ENCODE data around the gene RAPGEF1.
A peak's percentile ranks its signal among the peaks of the same experiment; 100 is the strongest.
"Not testable (repeated sequence)": the region's sequence is repeated elsewhere in the genome, so short reads cannot be mapped to it uniquely, and the experiment has no call there.

Gene RAPGEF1

DNA sequence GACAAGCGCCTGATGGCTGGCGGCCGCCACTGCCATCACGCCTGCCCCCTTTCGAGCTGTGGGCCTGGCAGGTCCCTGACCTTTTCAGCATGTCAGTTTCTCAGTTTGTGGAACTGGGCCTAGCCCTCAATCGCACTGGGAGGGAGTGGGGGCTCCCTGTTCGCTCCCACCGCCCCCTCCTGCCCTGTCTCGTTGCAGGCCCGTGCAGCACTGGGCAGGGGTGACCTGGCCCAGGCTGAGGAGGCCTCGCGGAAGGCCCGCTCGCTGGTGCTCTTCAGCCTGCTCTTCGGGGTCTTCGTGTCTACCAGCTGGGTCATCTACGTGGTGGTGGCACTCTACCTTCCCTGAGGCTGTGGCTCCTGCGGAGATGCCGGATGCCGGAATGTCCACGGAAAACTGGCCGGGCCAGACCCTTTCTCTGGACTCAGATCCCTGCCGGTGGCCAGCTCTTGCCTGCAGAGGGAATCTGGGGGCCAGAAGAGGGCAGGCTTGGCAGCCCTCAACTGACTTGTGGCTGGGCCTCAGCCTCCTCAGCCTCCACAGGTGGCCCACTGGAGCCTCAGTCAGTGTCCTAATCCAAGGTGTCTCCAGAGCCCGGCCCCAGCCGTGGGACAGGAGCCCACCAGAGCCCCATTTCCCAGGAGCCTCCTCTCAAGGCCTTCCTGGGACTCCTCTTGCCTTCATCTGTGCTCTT, 181.9 kb downstream of the RAPGEF1 start:
- no peak for DNase-seq

- DNase-seq: no peak
Measured at GRCh38 chr9:131555841-131556673, 183.8 kb downstream of the RAPGEF1 start.

- no peak for DNase-seq
Measured at GRCh38 chr9:131554843-131555351, 185.0 kb downstream of the RAPGEF1 start.

DNA sequence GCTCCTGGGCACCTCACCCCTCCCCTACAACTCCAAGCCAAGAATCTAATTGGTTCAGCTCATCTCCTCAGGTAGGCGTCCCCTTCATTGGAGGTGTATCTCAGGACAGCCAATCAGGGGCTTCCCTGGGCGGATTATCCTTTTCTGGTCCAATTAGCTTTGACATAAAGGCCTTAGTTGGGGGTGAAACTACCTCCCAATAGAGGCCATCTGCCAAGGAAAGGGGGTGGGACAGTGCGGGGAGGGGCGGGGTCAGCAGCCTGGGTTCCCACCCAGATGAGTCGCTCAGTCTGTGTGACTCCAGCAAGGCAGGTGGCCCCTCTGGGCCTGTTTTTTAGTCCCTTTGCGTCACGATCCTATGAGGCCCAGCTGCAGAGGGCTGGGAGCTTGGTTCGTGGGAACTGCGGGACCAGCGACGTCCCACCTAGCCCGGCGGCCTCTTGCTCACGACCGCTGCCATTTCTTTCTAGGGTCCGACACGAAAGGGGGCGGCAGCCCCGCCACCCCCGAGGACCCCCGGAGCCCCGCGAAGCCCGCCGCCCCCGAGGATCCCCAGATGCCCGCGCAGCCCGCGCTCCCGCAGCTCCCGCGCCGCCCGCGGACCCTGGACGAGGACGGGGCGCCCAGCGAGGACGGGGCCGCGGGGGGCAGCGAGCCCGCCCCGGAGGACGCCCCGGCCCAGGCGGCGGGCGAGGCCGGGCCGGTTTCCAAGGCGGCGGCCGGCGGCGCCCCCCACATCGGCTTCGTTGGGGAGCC, 185.6 kb downstream of the RAPGEF1 start:
- DNase-seq: no peak

DNA sequence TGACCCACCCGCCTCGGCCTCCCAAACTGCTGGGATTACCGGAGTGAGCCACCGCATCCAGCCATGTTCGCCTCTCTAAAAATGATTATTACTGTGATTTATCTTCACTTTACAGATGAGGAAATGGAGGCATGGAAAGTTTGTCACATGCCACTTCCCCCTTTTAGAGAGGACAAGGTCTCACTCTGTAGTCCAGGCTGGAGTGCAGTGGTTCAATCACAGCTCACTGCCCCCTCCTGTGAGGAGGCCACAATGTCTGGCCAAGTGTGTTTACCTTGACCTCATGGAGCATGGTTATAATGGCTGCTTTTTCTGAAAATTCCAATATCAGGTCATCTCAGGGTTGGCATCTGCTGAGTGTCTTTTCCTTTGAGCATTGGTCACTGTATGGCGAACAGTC, 187.8 kb downstream of the RAPGEF1 start:
- no peak for DNase-seq

DNA sequence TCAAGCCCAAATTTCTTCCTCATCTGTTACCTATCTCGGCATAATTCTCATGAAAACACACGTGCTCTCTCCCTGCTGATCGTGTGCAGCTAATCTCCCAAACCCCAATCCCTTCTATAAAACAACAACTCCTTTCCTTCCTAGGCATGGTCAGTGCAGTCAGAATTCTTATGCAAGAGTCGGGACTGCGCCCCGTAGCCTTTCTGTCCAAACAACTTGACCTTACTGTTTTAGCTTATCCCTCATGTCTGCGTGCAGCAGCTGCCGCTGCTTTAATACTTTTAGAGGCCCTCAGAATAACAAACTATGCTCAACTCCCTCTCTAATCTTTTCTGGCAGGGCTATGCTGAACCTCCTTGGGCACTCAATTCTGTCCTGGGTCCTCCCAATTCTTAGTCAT, 189.4 kb downstream of the RAPGEF1 start:
- DNase-seq: not testable (repeated sequence)

DNA sequence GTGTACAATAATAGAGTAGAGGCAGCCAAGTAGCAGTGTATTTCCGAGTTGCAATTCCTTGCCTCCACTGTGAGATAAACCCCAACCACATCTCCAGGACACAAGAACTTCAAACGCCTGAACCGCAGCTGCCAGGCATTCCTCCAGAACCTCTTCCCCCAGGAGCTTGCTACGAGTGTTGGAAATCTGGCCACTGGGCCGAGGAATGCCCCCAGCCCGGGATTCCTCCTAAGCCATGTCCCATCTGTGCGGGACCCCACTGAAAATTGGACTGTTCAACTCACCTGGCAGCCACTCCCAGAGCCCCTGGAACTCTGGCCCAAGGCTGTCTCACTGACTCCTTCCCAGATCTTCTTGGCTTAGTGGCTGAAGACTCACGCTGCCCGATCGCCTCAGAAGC, 190.7 kb downstream of the RAPGEF1 start:
- DNase-seq: not testable (repeated sequence)

- no peak for DNase-seq
Measured at GRCh38 chr9:131546336-131547084, 193.4 kb downstream of the RAPGEF1 start.

GRCh38 chr9:131545786-131546335, 194.0 kb downstream of the RAPGEF1 start:
- no peak for DNase-seq

- DNase-seq: no peak
Measured at GRCh38 chr9:131545003-131545785, 194.7 kb downstream of the RAPGEF1 start, which contains the start of gene PRRT1B. Gene PRRT1B (plus strand): TSS chr9:131545523. CDS start chr9:131545616, 93 bp downstream.

- DNase-seq: no peak
Measured at GRCh38 chr9:131543141-131543540, 196.7 kb downstream of the RAPGEF1 start.

GRCh38 chr9:131539223-131539923, 200.5 kb downstream of the RAPGEF1 start:
- no peak for DNase-seq

DNA sequence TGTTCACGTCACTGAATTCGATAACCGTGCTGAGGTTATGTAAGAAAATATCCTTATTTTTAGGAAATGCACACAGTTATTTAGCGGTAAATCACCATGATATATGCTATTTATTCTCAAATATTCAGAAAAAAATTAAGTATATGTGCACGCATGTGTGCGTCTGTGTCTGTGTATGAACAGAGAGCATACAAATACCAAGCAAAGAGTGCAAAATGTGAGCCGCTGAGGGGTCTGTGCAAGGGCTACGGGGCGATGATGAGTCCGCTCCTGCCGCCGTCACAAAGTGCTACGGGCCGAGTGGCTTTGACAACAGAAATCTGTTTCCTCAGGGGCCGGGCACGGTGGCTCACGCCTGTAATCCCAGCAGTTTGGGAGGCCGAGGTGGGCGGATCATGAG, 201.9 kb downstream of the RAPGEF1 start:
- DNase-seq: no peak

DNA sequence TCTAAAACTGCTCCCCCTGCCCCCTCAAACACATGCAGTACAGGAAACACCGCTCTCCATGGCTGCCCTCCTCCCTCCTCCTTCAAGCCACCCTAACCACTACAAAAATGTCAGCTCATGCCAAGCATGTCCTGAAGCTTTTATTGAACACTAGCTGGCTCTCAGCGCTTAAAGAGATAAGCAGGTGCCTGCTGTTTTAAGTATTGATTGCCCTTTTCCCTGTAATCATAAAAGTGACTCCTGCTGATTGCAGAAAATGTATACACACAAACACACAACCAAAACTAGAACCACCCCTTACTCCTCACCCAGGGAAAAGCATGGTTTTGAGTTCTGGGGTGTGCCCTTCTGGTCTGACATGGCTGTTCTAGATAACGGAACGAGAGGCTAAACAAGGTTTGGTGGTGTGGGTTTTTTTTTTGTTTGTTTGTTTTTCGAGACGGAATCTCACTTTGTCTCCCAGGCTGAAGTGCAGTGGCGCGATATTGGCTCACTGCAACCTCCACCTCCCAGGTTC, 205.1 kb downstream of the RAPGEF1 start:
- no peak for DNase-seq

DNA sequence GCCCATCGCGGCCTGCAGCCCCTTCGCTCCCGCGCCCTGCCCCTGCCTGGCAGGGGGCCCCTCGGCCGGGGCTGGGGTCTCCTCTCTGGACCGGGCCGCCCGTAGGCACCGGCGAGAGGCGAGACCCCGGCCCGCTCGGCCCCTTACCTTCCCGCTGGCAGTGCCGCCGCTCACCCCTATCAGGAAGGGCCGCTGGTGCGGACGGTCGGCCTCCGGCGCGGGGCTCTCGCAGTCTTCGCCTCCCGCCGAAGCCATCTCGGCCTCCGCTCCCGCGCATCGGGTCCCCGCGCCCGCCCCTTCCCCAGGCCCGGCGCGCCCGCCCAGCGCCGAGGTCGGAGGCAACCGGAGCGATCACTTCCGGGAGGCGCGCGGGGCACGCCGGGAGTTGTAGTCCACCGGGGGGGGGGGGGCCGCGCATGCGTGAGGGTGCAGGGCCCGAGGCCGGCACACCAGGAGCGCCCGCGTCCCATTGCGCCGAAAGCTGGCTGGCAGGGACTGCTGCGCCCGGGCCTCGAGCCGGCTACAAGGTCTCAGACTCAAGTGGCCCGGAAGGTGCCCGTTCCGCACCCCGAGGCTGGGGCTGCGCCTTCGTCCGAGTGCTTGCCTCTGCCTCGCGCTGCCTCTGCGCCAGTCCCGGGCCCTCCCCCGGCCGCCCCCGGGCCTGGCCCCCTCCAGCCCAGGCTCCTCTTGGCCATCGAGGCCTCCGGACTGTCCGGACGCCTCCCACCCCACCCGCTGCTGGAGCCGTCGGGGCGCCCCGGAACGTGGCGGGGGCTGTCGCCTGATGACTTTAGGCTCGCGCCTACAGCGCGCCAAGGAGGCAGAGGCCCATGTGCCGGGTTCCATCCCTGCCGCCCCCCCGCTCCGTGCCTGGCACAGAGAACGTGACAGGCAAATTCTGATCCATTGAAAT, 208.7 kb downstream of the RAPGEF1 start, which contains the start of gene UCK1:
Gene UCK1 (minus strand): TSS at position 344 of the 913 bp plus-strand sequence. CDS start 89 bp downstream, at position 255.
- DNase-seq: peak; percentile 82 to 83

DNA sequence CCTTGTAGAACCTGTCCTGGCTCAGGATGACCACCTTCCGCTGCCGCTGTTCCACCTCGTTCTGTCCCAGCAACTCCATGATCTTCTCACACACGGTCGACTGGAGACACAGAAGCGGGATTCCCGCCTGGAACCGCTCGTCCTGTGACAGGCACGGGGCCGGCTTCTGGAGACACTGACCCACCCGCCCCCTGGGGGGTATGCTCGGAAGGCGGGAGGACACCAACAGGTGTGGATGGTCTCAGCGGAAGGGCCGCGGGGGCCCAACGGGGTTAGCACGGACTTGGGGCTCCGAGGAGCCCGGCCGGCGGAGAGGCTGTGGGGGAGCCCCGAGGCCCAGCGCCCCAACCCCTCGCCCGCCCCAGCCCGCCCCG, 209.3 kb downstream of the RAPGEF1 start:
- peak in 1 of 2 donors; percentile 17 for DNase-seq

DNA sequence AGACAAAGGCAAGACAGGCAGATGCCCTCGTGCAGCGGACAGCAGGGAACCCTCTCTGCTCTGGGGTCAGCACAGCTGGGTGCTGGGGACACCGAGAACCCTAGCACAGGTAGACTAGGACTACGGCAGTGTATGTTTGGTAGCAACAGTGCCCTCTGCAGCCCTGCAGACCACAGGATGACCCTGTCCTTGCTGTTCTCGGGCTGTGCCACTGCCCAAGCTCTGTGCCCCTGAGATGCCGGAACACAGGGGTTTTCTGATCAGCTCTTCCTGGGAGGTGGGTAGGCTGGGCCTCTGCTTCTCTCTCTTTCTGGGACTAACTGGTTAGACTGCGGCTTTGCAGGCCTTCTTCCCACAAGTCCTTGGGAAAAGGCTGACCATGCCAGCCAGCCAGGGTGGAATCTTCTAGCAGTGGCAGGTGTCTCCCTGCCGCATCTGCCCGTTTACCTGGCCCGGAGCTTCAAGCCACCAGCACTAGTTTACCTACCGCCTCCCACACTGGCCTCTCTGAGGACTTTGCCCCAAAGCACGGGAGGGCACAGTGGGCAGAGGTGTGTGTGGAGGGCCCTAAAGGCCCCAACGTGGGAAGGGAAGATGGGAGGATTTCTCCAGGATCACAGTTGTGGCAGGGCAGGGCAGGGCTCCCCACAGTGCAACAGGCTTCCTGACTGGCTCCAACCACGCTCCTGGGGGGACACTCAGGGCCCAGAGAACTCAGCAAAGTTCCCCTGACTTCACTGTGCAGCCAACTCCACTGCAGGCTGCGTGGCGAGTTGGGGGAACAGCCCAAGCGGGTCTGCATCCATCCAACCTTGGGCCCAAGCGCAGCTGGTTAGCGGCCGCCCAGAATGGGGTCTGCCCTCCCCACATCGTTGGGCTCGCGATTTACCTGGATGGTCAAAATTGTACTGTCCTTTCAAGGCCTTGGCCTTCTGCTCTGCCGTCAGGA, 210.0 kb downstream of the RAPGEF1 start:
- DNase-seq: no peak

All from inflammatory macrophage (primary cell).